ENCODE measurements around the gene CHD1L.

The CHD1L gene

GRCh38 chr1:147336291-147336690 lies 93.8 kb downstream of the CHD1L start:
- Histone ChIP-seq H3K27ac (replicated peaks) (no peak overlapping the region), H3K27me3 (ENCODE audit: insufficient read depth, poor library complexity, severe bottlenecking) (peaks cover 7% of the 10 kb centered on the region), H3K4me3 (replicated peaks; ENCODE audit: insufficient read depth, low read length) (no peak overlapping the region)
- no peak for DNase-seq (ENCODE audit: low read depth in 1 of 2, low spot score in 1 of 2)
- no peak for TF ChIP-seq SPI1 (IDR thresholded peaks at IDR 0.05; ENCODE audit: borderline replicate concordance, low read depth)
- no peak for TF ChIP-seq POLR2AphosphoS5 (IDR thresholded peaks at IDR 0.05; ENCODE audit: low read depth)
- no peak for TF ChIP-seq REST (IDR thresholded peaks at IDR 0.05; ENCODE audit: insufficient replicate concordance, low read depth)
- no peak for TF ChIP-seq CTCF (IDR thresholded peaks at IDR 0.05; ENCODE audit: insufficient read depth, low read length)
- TF ChIP-seq GABPA (IDR thresholded peaks at IDR 0.05; ENCODE audit: low read depth), result no peak

- H3K4me3 ChIP-seq (replicated peaks; ENCODE audit: insufficient read depth, low read length), result no peak overlapping the region
- H3K27ac ChIP-seq (replicated peaks), result no peak overlapping the region
- TF ChIP-seq REST (IDR thresholded peaks at IDR 0.05; ENCODE audit: insufficient replicate concordance, low read depth) (no peak), GABPA (IDR thresholded peaks at IDR 0.05; ENCODE audit: low read depth) (no peak), SPI1 (IDR thresholded peaks at IDR 0.05; ENCODE audit: borderline replicate concordance, low read depth) (no peak), POLR2AphosphoS5 (IDR thresholded peaks at IDR 0.05; ENCODE audit: low read depth) (no peak), CTCF (IDR thresholded peaks at IDR 0.05; ENCODE audit: insufficient read depth, low read length) (no peak)
- peaks cover 7% of the 10 kb centered on the region for H3K27me3 ChIP-seq (ENCODE audit: insufficient read depth, poor library complexity, severe bottlenecking)
- no peak for DNase-seq (ENCODE audit: low read depth in 1 of 2, low spot score in 1 of 2)
These were observed 94.7 kb downstream of the CHD1L start for GRCh38 chr1:147337040-147337630.

- H3K27ac ChIP-seq (replicated peaks), result no peak overlapping the region
- peaks cover 7% of the 10 kb centered on the region for H3K27me3 ChIP-seq (ENCODE audit: insufficient read depth, poor library complexity, severe bottlenecking)
- TF ChIP-seq GABPA (IDR thresholded peaks at IDR 0.05; ENCODE audit: low read depth) (no peak), POLR2AphosphoS5 (IDR thresholded peaks at IDR 0.05; ENCODE audit: low read depth) (no peak), REST (IDR thresholded peaks at IDR 0.05; ENCODE audit: insufficient replicate concordance, low read depth) (no peak), SPI1 (IDR thresholded peaks at IDR 0.05; ENCODE audit: borderline replicate concordance, low read depth) (no peak), CTCF (IDR thresholded peaks at IDR 0.05; ENCODE audit: insufficient read depth, low read length) (no peak)
- no peak overlapping the region for H3K4me3 ChIP-seq (replicated peaks; ENCODE audit: insufficient read depth, low read length)
- DNase-seq (ENCODE audit: low read depth in 1 of 2, low spot score in 1 of 2), result no peak
These were observed 96.1 kb downstream of the CHD1L start for GRCh38 chr1:147338571-147338970.
